Activated B cell treated with CpG ODN at 0.5 μM for 24 hours (primary cell): Measurements from ENCODE around the gene EYS. TPM values are rescaled to one million over a fixed set of nuclear protein-coding genes. Genes with fewer than 3 reads are reported as not detected.

Experiments
- ATAC-seq: fragments of 200-7000 bp; cut with Tn5 transposase; one replicate; pipeline ENCODE4 v1.10.0; 2021; ENCODE audit warnings: low read depth, mild to moderate bottlenecking, moderate library complexity
- CTCF ChIA-PET: fragments of 350-600 bp; sonication (Branson Sonifier 250); formaldehyde crosslinking; loops from one replicate; lab custom pipeline; 2021; ENCODE audit warnings: antibody characterized with exemption; lab: Charles Lee
- POLR2A ChIA-PET: fragments of 350-600 bp; sonication (Branson Sonifier 250); formaldehyde crosslinking; loops from one replicate; lab custom pipeline; 2021; ENCODE audit warnings: antibody characterized with exemption; lab: Charles Lee
- DNase-seq: peaks from one replicate; pipeline ENCODE4 v3.0.0; 2022
- H3K27ac Mint-ChIP-seq: one replicate; pipeline ENCODE4 v1.8.0; 2020; ENCODE audit warnings: mixed read lengths
- H3K27me3 Mint-ChIP-seq: one replicate; pipeline ENCODE4 v1.8.0; 2021; ENCODE audit warnings: mixed read lengths
- H3K36me3 Mint-ChIP-seq: one replicate; pipeline ENCODE4 v1.8.0; 2021; ENCODE audit warnings: low read depth, mixed read lengths
- H3K4me1 Mint-ChIP-seq: one replicate; pipeline ENCODE4 v1.8.0; 2021; ENCODE audit warnings: mixed read lengths
- H3K4me3 Mint-ChIP-seq: one replicate; pipeline ENCODE4 v1.8.0; 2020; ENCODE audit warnings: mild to moderate bottlenecking, mixed read lengths
- H3K9me3 Mint-ChIP-seq: one replicate; pipeline ENCODE4 v1.8.0; 2020; ENCODE audit warnings: mixed read lengths
- CTCF ChIP-seq: fragments of 200-600 bp; IDR thresholded peaks from one replicate; pipeline ENCODE4 v1.8.0; 2022; ENCODE audit warnings: antibody characterized with exemption, mild to moderate bottlenecking
- intact Hi-C: fragments of 100-400 bp; cut with micrococcal nuclease; formaldehyde crosslinking; loops from one replicate; pipeline ENCODE4 v1.15.1; 2024
- total RNA-seq: library from RNA; stranded (reverse); gene quantifications from 2 replicates; pipeline ENCODE4 v1.2.3, GENCODE V29; 2022

Gene EYS
- total RNA-seq, 1 donor from 2014 or later, result not detected

DNA sequence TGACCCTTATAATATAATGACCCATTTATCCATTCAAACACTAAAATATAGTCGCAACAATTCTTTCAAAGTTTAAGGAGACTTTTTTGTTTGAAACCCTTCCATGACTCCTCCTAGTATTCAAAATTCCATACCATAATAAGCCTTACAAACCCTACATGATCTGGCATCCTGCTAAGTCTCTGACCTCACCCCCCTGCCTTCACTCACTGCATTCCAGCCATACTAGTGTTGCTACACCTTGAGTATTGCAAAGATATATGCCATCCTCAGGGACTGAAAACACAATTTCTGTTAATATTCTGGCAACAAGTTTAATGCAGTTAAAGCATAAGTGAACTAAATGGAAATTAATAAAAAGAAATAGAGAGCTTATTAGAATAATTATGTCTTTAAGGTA is 168.4 kb downstream of the EYS start:
- Mint-ChIP-seq H3K4me3 (no peak overlapping the region), H3K4me1 (no peaks in the 10 kb centered on the region), H3K27me3 (no peaks in the 10 kb centered on the region), H3K36me3 (no peaks in the 10 kb centered on the region), H3K27ac (no peak overlapping the region), H3K9me3 (peaks cover 7% of the 10 kb centered on the region)
- intact Hi-C loops, result no loop called here
- POLR2A ChIA-PET, result no interaction called here
- no peak for ATAC-seq
- CTCF ChIA-PET, result no interaction called here
- DNase-seq, result no peak
- TF ChIP-seq CTCF, result no peak

- Mint-ChIP-seq H3K4me3 (no peak overlapping the region), H3K27ac (no peak overlapping the region), H3K4me1 (no peaks in the 10 kb centered on the region), H3K9me3 (peaks cover 7% of the 10 kb centered on the region), H3K27me3 (no peaks in the 10 kb centered on the region), H3K36me3 (no peaks in the 10 kb centered on the region)
- no peak for TF ChIP-seq CTCF
- POLR2A ChIA-PET, result no interaction called here
- DNase-seq, result no peak
- no peak for ATAC-seq
- intact Hi-C loops, result no loop called here
- CTCF ChIA-PET, result no interaction called here
Observed at GRCh38 chr6:65537600-65537999, 169.4 kb downstream of the EYS start.

- peaks cover 7% of the 10 kb centered on the region for H3K9me3 Mint-ChIP-seq
- CTCF ChIA-PET, result no interaction called here
- no peak overlapping the region for H3K27ac Mint-ChIP-seq
- no peak for TF ChIP-seq CTCF
- H3K4me3 Mint-ChIP-seq, result no peak overlapping the region
- H3K36me3 Mint-ChIP-seq, result no peaks in the 10 kb centered on the region
- POLR2A ChIA-PET, result no interaction called here
- H3K27me3 Mint-ChIP-seq, result no peaks in the 10 kb centered on the region
- intact Hi-C loops, result no loop called here
- no peak for DNase-seq
- H3K4me1 Mint-ChIP-seq, result no peaks in the 10 kb centered on the region
- ATAC-seq, result no peak
Observed at GRCh38 chr6:65531533-65531932, 175.5 kb downstream of the EYS start.

GRCh38 chr6:65524232-65524631 is 182.8 kb downstream of the EYS start:
- TF ChIP-seq CTCF, result no peak
- no peak for ATAC-seq
- intact Hi-C loops, result no loop called here
- Mint-ChIP-seq H3K4me3 (no peak overlapping the region), H3K9me3 (peaks cover 3% of the 10 kb centered on the region), H3K27ac (no peak overlapping the region), H3K27me3 (no peaks in the 10 kb centered on the region), H3K36me3 (no peaks in the 10 kb centered on the region), H3K4me1 (no peaks in the 10 kb centered on the region)
- ChIA-PET CTCF (no interaction called here), POLR2A (no interaction called here)
- DNase-seq, result no peak

GRCh38 chr6:65505736-65506135 is 201.3 kb downstream of the EYS start:
- no peak for ATAC-seq
- Mint-ChIP-seq H3K9me3 (peaks cover 5% of the 10 kb centered on the region), H3K27me3 (no peaks in the 10 kb centered on the region), H3K27ac (no peak overlapping the region), H3K4me3 (no peak overlapping the region), H3K4me1 (no peaks in the 10 kb centered on the region), H3K36me3 (no peaks in the 10 kb centered on the region)
- no peak for TF ChIP-seq CTCF
- ChIA-PET POLR2A (no interaction called here), CTCF (no interaction called here)
- intact Hi-C loops, result no loop called here
- no peak for DNase-seq
